ENCODE measurements around the gene HOXA4.

The HOXA4 gene

DNA sequence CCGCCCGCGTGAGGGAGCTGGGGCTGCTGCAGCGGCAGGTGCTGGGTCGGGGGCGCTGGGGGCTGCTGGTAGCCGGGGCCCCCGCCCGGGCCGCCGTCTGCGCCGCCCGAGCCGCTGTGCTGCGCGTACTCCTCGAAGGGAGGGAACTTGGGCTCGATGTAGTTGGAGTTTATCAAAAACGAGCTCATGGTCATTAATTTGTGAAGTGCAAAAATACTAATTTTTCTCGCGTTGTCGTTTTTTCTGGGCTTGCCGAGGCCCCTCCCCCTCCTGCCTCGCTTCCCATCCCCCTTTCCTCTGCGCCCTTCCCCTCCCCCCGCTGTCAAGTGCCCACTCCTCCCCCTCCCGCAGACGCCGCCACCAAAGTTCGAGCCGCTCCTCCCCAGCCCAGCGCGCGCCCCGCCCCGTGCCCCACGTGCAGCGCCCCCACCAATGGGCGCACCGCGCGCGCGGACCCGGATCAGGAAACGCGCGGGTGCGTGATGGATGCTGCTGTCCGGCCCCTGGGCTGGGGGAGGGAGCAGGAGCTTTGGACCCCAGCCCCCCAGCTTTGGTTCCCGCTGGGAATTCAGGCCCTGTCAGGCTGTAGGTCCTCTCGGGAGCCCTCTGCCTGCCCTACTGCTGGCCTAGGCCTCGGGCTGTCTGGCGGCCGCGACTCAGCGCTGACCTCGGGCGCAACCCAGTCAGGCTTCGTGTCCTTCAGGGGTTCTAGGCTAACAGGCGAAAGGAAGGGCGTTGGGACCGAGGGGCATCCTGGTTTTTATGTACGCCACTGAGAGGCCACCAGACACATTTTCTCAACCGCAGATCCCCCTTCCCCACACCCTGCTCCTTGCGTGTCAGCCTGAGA is at the start of gene HOXA4:
HOXA4 (minus strand) TSS at position 218 of the 850 bp plus-strand sequence; CDS start at position 194, 24 bp downstream.
- peak; percentile 75 for DNase-seq

DNA sequence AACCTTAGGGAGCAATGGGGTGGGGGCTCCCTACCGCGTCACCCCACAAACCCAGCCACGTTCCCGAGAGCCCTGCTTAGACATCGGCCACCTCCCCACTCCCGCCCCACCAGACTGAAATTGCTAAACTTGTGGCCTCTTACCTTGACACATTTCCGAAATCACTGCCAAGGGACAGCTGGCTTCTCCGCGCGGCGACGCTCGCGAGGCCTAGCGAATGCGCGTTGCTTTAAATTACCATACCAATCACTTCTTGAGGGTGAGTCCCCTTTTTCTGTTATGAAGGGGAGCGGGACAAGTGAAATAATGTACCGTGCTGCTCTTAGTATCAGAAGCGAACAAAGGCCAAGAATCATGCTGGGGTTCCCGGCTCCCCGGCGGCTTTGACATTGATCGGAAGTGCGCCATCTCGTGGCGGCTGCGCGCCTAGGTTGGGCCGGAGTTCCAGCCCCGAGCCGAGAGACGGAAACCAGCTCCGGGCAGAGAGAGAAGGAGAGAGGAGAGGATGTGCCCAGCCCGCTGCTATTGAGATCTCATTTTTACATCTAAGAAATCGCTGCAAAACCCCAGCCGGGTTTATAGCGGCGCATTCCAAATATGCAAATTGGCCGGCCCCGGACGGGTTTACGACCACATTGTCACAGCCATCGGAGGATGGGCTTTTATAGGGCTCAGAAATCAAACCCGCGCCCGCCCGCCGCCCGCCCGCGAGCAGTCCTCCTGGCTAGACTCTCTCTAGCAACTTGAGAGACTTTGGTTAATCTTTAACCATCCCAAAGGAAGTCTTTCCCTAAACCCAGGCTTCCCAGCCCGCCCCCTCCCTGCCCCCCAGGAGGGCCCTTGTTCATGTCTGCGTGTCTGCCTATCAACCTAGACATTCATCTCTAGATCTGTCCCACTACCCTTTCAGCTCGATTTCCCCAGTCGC is 49.2 kb upstream of the HOXA4 start:
- peak; percentile 92 for DNase-seq

DNA sequence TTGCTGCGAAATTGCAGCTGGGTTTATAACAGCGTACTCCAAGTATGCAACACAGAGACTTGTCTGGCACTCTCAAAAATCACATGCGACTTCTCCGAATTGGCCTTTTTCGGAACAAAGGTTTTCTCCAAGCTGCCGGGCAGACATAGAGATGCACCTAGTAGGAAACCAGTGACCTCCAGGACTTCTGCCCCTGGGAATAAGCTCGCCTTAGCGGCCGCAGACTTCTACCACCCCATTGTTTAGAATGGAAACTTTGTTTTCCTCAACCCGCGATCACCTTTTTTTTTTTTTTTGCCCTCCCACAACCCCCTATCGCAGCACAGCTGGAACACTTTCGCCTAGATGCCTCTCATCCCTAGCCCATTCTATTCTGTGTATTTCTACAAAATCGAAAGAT is 48.5 kb upstream of the HOXA4 start:
- DNase-seq, result no peak

DNA sequence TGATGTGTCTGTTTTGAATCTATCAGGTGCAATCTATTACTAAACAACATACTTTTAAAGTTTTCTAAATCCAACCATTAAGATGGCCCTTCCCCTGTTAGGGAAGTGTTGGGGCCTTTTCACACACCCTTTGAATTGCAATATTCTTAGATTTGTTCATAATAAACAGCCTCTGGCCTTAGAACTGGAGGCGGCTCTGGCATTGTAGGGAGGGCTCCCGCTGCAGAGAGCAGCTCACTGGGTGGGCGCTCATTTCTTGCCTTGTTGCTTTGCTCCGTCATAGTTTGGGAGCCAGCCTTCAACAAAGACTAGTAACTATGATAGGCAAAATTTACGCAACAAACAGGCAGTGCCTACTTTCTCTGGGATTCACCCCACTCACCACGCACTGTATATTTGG is 47.8 kb upstream of the HOXA4 start:
- no peak for DNase-seq

DNA sequence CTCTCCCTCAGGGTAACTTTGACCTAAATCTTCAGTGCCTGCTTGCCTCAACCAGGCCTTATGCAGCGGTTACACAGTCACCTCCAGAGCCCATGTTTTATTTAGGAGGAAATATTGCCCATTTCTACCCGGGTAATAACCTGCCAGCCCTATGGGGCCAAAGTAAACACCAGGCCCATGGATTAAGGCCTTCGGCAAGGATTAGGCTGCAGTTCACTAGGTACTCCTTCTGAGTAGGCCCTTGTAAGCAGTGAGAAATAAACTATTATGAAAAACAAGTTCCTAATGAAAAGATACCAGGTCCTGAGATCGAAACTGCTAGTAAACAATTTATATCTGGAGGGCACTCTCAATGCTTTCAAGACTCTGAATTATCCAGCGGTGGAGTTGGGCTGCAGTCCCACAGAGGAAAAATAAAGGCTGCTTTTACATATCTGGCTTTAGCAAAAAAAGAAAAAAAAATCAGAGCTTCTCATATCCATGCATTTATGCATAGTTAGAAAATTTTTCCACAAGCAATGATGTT is 47.3 kb upstream of the HOXA4 start:
- DNase-seq, result no peak

DNA sequence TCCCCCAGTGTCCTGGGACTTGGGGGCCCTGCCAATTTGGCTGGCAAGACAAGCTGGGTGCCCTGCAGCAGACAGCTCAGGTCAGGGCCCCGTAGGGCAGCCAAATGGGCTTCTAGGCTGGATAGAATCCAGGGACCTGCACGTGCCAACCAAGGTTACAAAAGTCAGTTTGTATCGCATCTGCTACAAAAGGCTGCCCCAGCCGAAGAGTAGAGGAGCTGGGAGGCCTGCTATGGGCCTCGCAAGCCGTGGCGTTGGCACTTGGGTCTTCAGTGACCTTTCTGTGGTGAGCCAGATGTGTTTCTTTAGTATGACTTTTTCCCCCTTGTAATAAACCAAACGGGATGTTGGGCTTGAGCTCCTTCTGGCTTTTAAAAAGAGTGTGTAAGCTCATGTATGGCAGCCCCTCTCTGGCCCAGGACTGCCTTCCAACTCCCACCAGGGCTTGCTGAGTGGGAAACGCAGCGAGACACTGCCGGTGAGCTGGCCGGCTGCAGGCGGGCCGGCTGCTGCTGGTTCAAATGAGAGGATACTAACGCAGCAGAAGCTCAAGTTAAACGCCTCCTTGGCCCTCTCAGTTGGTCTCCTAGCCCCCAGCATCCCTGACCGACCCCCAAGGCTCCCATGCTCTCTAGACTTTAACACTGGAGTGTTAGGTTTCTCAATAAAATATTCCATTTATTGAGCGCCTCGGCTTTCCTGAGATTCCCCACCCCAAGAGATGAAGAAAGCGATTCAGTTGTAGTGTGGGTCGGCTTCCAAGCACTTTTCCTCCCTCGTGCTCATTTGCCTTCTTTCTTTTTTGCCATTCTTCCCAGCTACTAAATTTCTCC is 46.6 kb upstream of the HOXA4 start:
- no peak for DNase-seq

DNA sequence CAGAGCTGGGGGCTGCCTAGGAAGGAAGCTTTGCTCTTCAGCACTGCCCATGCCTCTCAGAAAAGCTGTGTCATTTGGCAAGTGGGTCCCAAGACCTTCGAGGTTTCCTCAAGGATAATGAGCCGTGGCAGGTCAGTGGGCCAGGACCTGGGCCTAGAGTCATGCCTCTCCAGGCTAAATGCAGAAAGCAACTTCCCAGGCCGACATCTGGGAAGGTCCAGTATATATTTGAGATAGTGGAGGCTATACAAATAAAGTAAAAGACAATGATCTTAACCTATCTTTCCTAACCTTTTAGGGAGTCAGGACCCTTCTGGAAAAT is 45.9 kb upstream of the HOXA4 start:
- no peak for DNase-seq

DNA sequence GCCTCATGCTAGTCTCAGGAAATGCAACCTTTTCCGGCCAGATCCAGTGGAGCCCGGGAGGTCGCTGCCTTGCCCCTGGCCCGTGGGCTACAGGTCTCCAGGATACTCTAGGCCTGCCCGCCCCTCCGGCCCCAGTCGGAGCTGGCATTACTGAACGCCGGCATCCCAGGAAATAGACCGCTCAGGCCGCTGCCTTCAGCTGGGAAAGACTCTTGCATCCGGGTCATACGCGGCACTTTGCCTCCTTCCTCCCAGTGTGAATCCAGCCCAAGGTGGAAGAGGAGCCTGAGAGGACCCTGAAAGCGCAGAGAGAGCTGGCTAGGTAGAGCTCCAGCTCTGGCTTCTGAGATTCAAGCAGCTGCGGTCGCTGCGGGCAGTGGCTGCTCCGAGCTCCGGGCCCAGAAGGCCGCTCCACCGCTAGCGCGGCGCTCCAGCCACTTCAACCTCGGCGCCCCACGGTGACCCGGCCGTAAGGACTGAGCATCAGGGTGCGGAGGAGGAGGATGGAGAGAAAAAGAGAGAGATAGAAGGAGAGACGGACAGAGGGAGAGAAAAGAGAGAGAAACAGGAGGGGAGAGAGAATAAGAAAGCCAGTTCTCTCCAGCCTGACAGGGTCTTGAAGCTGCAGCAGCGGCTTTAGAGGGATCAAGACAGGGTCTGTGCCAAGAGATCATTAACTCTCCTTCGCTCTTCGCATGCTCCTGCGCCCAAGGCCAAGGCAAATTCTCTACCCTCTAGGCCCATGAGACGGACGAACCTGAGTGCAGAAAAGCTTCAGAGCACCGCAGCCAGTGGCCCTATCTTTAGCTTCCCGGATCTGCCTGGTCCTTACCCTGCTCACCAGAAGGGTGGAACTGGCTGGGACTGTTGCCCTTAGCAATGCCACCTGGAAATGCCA is 45.3 kb upstream of the HOXA4 start:
- DNase-seq, result no peak

DNA sequence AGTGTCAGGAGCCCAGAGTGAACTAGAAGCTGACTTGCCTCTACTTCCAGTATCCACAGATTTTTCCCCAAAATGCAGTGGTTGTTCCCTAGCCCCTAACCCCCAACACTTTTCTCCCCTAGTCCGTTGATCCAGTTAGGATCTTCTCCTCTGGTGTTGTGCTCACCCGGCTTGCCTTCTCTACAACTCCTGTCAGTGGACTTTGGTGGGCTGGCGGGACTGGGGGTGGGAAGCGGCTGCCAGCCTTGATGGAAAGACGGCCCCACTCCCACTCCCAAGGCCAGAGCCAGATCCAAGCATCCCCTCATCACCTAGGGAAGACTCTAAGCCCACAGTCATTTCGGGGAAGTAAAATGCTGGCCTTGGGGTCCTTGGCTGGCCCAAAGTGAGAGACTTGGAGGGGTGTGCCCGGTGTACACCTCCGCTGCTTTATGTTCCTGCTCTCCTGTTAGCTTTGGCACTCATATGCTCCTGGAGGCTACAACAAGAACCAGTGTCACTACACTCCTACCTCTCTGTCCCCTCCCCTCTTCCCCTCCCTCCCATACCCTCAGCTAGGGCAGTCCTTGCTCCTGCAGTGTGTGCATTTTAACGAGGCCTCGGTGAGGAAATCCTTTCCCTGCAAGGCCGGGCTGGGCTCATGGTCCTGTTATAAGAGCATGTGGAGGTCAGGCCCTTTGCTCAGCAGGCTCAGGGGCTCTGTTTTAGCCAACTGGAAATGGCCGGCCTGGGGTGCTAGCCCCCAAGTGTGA is 44.5 kb upstream of the HOXA4 start:
- no peak for DNase-seq

DNA sequence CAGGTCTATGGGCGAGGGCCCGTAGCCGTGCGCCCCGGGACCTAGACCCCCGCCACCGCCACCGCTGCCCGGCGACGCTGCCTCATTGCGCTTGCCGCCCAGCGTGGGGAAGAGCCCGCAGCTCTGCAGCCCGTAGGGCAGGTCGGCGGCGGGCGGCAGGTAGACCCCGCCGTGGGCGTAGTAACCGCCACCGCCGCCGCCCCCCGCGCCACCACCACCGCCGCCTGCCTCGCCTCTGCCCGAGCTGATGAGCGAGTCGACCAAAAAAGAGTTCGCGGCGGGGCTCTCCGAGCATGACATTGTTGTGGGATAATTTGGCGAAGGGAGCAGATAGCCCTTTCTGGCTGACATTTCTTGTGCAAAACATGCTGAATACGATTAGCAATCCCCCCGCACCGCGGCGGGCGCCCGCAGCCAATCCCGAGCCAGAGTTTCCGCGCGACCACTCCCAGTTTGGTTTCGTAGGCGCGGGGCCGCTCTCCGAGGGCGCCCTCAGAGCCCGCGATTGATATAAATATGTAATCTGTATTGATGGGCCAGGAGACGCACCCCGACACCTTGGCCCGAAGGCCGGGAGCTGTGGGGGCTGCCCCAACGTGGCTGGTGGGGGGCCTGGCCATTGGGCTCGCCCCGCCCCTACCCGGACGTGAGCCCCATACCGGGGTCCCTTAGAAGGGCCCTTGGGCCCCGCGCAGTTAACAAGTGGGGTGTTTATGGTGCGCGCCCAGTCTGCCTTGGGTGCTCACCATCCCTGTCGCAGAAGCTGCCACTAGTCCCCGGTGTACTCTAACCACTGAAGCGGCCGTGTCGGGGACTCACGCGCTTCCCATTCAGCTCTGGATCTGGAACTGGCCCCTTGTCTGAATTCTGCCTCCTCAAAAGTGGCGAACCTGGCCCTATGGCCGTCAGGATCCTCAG is 43.7 kb upstream of the HOXA4 start, which contains the start of gene HOXA10:
HOXA10 (minus strand) TSS at position 365 of the 918 bp plus-strand sequence; CDS start at position 351, 14 bp downstream.
- no peak for DNase-seq

DNA sequence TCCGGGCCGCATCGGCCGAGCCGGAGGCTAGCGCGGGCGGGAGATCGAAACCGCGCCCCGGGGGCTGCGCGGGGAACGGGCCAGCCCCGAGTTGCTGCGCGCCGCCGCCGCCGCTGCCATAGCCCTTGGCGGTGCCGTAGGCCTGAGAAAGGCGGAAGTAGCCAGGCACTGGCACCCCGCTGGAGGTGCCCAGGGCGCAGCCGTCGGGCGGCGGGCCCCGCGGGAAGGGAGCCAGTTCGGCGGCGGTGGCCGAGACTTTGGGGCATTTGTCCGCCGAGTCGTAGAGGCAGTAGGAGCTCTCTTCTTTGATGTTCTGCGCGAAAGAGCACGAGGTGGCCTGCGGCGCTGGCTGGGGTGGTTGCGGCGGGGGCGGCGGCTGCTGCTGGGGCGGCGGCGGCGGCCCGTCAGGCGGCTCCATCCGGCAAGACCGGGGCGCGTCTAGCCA is 43.0 kb upstream of the HOXA4 start:
- DNase-seq, result no peak

DNA sequence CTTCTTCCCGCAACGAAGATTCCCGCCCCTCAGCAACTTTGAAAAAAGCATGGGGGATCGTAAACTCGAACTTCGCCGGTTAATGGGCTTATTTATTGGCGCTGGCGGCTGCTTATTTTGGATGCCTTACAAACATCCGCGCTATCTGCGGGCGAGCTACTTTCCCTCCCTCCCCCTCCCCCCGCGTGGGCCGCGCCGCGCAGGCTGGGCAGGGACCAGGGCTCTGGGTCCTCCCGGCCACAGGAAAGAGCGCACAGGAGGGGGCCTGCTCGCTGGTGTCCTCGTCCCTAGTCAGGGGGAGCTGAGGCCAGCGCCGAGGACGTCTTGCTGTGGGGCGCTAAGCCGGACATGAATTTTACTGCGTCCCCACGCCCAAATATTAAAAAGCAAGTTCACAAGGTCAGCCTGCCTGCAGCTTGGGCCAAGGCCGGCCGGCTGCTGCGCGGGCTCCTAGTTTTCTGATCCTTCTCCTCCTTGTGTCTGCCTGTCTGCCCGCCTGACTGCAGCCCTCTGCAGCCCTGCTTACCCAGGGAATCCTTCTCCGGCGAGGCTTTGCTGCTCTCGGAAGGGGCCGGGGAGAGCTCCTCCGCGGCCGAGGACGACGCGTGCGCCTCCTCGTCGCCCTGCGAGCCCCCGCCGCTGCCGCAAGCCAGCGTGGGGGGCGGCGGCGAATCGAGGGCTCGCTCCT is 42.4 kb upstream of the HOXA4 start:
- peak; percentile 70 for DNase-seq

DNA sequence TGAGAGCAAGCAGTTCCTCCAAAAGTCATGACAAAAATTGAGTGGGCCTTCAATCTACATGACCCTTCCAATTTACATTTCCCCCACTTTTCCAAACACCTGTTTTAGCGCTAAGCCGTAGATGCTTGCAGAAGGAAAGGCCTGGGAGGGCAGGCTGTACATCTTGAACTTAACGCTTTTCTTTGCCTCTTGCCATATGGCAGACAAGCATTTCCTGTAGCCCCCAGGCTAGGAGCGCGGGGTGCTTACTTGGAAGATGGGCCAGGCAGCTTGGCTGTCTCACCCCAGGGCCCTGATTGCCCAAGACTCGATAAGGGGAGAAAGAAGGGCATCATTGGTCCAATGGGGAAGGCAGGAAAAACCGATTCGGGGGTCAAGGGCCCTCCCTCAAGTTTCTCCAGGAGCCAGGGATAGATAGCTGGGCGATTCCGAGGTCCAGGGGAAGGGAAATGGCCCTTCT is 41.8 kb upstream of the HOXA4 start:
- DNase-seq, result no peak

DNA sequence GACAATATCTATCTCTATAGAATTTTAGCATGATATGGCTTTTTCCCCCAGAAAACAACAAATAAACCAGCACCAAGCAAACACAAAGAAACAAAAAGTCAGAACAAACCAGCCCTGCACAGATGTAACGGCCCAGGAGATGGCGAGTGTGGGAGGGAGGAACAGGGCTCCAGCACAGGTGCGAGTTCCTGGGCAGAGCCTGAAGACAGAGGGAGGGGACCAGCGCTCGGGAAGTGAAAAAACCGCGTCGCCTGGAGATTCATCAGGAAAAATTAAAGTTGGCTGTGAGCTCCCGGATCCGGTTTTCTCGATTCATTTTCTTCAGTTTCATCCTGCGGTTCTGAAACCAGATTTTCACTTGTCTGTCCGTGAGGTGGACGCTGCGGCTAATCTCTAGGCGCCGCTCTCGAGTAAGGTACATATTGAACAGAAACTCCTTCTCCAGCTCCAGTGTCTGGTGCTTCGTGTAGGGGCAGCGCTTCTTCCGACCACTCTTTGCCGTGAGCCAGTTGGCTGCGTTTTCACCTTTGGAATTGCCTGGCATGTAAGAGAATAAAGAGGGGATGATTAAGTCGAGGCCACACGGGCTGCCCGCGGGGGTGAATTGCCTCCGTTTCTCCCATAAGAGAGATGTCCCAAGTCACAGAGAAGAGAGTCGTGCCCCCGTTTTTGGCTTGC is 41.2 kb upstream of the HOXA4 start:
- DNase-seq, result no peak

DNA sequence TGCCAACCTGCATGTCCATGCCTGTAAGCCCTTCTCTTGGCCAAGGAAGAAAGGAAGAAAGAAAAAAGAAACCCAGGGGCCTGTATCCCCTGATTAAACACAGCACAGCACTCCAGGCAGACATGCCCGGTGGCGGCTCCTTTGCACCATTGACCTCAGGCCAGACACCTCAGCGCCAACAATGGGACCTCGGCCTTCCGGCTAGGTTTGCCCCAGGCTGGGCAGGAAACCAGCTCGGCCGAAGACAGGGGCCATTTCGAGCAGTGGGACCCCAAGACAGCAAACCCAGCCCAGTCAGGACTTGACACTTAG is 40.7 kb upstream of the HOXA4 start:
- DNase-seq, result no peak

DNA sequence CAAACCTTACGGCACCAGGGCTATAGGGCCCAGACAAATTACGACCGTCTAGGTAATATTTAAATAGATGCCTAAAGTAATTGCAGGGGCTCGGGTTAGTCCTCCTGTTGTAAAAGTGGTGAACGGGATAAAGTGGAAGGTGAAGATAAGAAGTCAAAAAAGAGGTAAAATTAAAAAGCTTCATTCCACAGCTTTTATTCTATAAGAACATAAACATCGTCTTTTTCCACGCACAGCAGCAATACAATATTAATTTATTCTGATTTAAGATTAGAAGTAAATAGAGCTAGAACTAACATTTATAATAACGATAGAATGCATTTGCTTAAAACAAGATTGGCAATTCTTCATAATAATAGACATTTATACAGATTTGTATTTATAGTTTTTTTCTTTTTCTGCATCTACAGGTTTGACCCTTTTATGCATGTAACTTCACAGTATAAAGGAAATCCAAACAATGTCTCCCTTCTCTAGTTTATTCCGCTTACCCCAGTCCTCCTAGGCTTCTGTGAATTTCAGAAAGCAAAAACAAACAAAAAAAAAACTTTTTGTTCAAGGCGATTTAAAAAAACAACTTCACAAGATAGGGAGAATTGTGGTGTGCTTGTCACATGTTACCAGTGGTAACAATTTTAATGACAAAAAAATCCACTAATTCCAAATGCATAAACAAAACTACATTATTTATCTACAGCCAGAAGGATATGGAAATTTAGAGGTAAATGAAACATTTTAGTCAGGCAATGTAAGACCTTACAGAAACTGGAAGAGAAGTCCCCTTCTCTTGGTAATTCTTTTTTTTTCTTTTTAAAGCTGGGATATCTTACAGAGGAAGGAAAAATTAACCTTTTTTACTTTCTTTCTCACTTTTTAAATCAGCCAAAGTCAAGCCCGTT is 40.1 kb upstream of the HOXA4 start:
- peak; percentile 69 for DNase-seq
